Stomach (tissue), 9 donors: ENCODE results near the gene CER1. TPM values are rescaled to one million over a fixed set of nuclear protein-coding genes. Genes with fewer than 3 reads are reported as not detected.

Experiments used
- DNase-seq, 2 donors: peaks; one replicate each; pipeline versions ENCODE4 v3.0.0 to v3.0.0-alpha.2; 2013 to 2019
- H3K27ac ChIP-seq, 5 donors: fragments of 200-600 bp in 4 of 5; sonication (generic) in 4 of 5; one replicate each; pipeline ENCODE4 v1.5.1; 2013 to 2019; ENCODE audit warnings: mild to moderate bottlenecking in 1 of 5, moderate library complexity in 1 of 5
- H3K27me3 ChIP-seq, 3 donors: fragments of 200-600 bp; sonication (generic); one replicate each; pipeline ENCODE4 v1.5.1; 2017 to 2019; ENCODE audit warnings: mixed run types in 1 of 3
- H3K36me3 ChIP-seq, 4 donors: fragments of 200-600 bp; sonication (generic); 1 replicate in 3 of 4; 2 replicates in 1 of 4; pipeline ENCODE4 v1.5.1; 2016 to 2019
- H3K4me1 ChIP-seq, 4 donors: fragments of 200-600 bp; sonication (generic); one replicate each; pipeline ENCODE4 v1.5.1; 2016 to 2019
- H3K4me3 ChIP-seq, 4 donors: fragments of 200-600 bp; sonication (generic) in 3 of 4; one replicate each; pipeline ENCODE4 v1.5.1; 2016 to 2019; ENCODE audit warnings: mild to moderate bottlenecking in 1 of 4
- H3K9me3 ChIP-seq, 4 donors: fragments of 200-600 bp; sonication (generic); one replicate each; pipeline ENCODE4 v1.5.1; 2016 to 2019
- EP300 ChIP-seq: sonication (generic); formaldehyde crosslinking; IDR thresholded peaks from one replicate; pipeline ENCODE4 v1.6.1; 2017; ENCODE audit warnings: antibody characterized with exemption
- POLR2A ChIP-seq, 4 donors: fragments of 450-650 bp; IDR thresholded peaks; one replicate each; pipeline ENCODE4 v1.6.1; 2016; ENCODE audit warnings: antibody characterized with exemption in 4 of 4, control low read depth in 2 of 4, mild to moderate bottlenecking in 1 of 4, moderate library complexity in 1 of 4
- POLR2AphosphoS5 ChIP-seq, 3 donors: sonication (generic); formaldehyde crosslinking; IDR thresholded peaks; one replicate each; pipeline ENCODE4 v1.6.1; 2016; ENCODE audit warnings: antibody characterized with exemption in 3 of 3
- WGBS, 5 donors: extraction: QIAGEN DNeasy Blood & Tissue Kit in 3 of 5; methylation state at CpG; one replicate each; pipeline versions ENCODE4 v1.1.5 to v1.1.7; 2013 to 2018; 5-methylcytosine and 5-hydroxymethylcytosine counted together
- intact Hi-C: fragments of 100-400 bp; cut with DNase I; formaldehyde crosslinking; loops from one replicate; pipeline ENCODE4 v1.15.1; 2023; ENCODE audit warnings: low total_unique reads
- polyA plus RNA-seq, 3 donors: library from polyadenylated mRNA; stranded (reverse); fragments of 200-250 nt; gene quantifications; one replicate each; pipeline ENCODE4 v1.2.3, GENCODE V29; 2013
- total RNA-seq, 5 donors: library from RNA; depleted of rRNA; stranded (reverse); fragments of >200 nt; gene quantifications; one replicate each; pipeline versions ENCODE4 v1.1.0 to v1.2.3, GENCODE V29; 2014 to 2016
- TF ChIP-seq, protein P1 (sequence below), 7 experiments: fragments of 450-650 bp in 4 of 7; fragments of 200-600 bp in 3 of 7; sonication (generic) in 3 of 7; IDR thresholded peaks; one replicate each; pipeline ENCODE4 v1.5.1; 2016 to 2019; ENCODE audit warnings: antibody characterized with exemption in 7 of 7, control low read depth in 2 of 7, mild to moderate bottlenecking in 1 of 7
- donor health status: healthy with polysubstance abuse.
- donor health status: Bipolar disorder and iron deficiency.
- donor health status: healthy.

CER1 gene
- total and polyA plus RNA-seq, 8 donors: not detected

DNA sequence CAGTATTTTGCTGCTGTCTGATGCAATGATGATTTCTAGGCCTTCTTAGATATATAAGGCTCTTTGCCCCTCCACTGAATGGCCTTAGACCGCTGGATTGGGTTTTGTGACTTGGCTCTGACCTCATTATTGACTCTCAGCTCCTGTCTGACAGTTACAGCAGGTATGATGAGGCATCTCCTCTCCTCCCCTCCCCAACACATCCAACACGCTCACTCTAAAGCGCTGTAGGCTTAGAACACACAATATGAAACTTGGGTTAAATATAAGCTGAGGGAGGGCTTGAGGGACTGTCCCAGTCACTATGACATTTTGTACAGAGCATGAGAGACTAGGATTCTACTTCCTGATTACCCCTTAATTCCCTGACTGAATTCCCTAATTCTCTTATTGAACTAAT, 18.8 kb upstream of the CER1 start:
- 80 to 87% (median 82%) methylated on average over 3 of the region's 3 CpGs for WGBS, 5 donors
- TF ChIP-seq EP300 (no peak), POLR2AphosphoS5 (IDR thresholded peaks at IDR 0.05) (no peak), POLR2A (IDR thresholded peaks at IDR 0.05) (no peak)
- TF ChIP-seq, protein P1, sequence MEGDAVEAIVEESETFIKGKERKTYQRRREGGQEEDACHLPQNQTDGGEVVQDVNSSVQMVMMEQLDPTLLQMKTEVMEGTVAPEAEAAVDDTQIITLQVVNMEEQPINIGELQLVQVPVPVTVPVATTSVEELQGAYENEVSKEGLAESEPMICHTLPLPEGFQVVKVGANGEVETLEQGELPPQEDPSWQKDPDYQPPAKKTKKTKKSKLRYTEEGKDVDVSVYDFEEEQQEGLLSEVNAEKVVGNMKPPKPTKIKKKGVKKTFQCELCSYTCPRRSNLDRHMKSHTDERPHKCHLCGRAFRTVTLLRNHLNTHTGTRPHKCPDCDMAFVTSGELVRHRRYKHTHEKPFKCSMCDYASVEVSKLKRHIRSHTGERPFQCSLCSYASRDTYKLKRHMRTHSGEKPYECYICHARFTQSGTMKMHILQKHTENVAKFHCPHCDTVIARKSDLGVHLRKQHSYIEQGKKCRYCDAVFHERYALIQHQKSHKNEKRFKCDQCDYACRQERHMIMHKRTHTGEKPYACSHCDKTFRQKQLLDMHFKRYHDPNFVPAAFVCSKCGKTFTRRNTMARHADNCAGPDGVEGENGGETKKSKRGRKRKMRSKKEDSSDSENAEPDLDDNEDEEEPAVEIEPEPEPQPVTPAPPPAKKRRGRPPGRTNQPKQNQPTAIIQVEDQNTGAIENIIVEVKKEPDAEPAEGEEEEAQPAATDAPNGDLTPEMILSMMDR (IDR thresholded peaks at IDR 0.05): no peak

DNA sequence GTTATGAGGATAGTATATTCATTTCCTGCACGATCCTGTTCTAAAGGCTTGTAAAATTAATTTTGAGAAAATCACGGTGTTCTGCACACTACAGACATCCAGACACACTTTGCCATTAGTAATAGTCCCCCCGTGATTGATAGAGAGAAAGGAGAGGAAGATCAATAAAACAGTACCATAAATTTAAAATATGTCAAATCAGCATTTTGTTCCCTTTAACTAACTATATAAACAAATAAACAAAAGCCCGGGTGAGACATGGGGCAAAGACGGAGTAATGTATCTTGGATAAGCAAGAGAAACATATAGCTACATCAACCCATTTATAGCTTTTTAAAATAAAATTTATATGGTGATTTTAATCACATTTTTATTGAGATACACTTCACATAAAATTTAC, 10.6 kb upstream of the CER1 start:
- no peak for DNase-seq
- H3K27ac ChIP-seq: no peak overlapping the region
- no peaks in the 10 kb centered on the region for H3K27me3 ChIP-seq
- no peaks in the 10 kb centered on the region for H3K4me1 ChIP-seq
- intact Hi-C loops: no loop called here
- no peak overlapping the region for H3K4me3 ChIP-seq
- TF ChIP-seq, protein P1 (IDR thresholded peaks at IDR 0.05): no peak
- TF ChIP-seq POLR2A (IDR thresholded peaks at IDR 0.05) (no peak), POLR2AphosphoS5 (IDR thresholded peaks at IDR 0.05) (no peak), EP300 (no peak)
- H3K9me3 ChIP-seq: no peaks in the 10 kb centered on the region
- peaks cover 0 to 3% (median 0%) of the 10 kb centered on the region in 4 donors for H3K36me3 ChIP-seq
- WGBS, 5 donors: 73 to 90% (median 83%) methylated on average over 5 of the region's 5 CpGs

More for the DNA sequence above, 18.8 kb upstream of the CER1 start:
- H3K27me3 ChIP-seq: no peaks in the 10 kb centered on the region
- H3K4me1 ChIP-seq: no peaks in the 10 kb centered on the region
- H3K27ac ChIP-seq: no peak overlapping the region
- no peak for DNase-seq
- H3K36me3 ChIP-seq: peaks cover 0 to 3% (median 0%) of the 10 kb centered on the region in 4 donors
- H3K9me3 ChIP-seq: no peaks in the 10 kb centered on the region
- intact Hi-C loops: no loop called here
- H3K4me3 ChIP-seq: no peak overlapping the region

DNA sequence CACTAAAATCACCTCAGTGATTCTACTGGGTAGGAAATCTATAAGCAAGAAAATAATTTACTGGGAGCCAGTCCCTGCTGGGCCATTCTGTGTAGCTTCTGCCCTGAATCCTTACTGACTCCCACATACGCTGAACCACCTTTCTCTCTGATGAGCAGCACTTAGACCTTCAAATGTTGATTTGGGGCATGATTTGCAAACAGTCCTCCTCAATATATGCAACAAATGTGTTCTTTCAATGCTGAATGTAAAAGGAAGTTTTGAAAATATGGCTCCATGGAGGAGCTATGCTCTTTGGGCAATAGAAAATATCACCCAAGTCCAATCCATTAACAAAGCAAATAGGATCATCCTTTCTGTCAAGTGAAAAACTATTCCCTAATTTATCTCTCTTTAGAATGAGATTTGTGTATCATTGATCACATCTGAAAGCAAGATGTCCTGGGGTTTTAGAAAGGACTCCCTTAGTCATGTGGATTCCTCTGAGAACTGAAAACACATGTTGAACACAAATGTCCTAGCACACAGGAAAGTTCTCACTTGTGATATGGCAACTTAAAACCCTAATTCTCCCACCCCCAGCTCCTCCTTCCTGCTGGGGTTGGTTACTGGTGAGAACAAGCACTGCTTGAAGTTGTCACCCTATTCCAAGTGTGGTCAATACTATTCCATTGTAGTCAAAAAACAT, 8.9 kb upstream of the CER1 start:
- Histone ChIP-seq H3K9me3 (no peaks in the 10 kb centered on the region), H3K36me3 (peaks cover 0 to under 1% (median 0%) of the 10 kb centered on the region in 4 donors), H3K4me3 (no peak overlapping the region), H3K4me1 (no peaks in the 10 kb centered on the region), H3K27ac (no peak overlapping the region), H3K27me3 (no peaks in the 10 kb centered on the region)
- intact Hi-C loops: no loop called here
- TF ChIP-seq POLR2A (IDR thresholded peaks at IDR 0.05) (no peak), EP300 (no peak), POLR2AphosphoS5 (IDR thresholded peaks at IDR 0.05) (no peak)
- TF ChIP-seq, protein P1 (IDR thresholded peaks at IDR 0.05): no peak
- DNase-seq: no peak
- WGBS, 5 donors: 90 to 97% (median 96%) methylated on average over 1 of the region's 1 CpG

- no peaks in the 10 kb centered on the region for H3K4me1 ChIP-seq
These were observed 7.9 kb upstream of the CER1 start for GRCh38 chr9:14730461-14730898.

More at GRCh38 chr9:14730461-14730898, 7.9 kb upstream of the CER1 start:
- intact Hi-C loops: no loop called here
- TF ChIP-seq POLR2AphosphoS5 (IDR thresholded peaks at IDR 0.05): no peak
- TF ChIP-seq, protein P1 (IDR thresholded peaks at IDR 0.05): no peak
- TF ChIP-seq POLR2A (IDR thresholded peaks at IDR 0.05): no peak
- TF ChIP-seq EP300: no peak
- Histone ChIP-seq H3K9me3 (no peaks in the 10 kb centered on the region), H3K36me3 (no peaks in the 10 kb centered on the region), H3K4me3 (no peak overlapping the region), H3K27ac (no peak overlapping the region), H3K27me3 (no peaks in the 10 kb centered on the region)
- 76 to 96% (median 91%) methylated on average over 2 of the region's 2 CpGs for WGBS, 5 donors
- DNase-seq: peak in 1 of 2 donors; percentile 67
